ENCODE data around the gene SCGB1D1.
A peak's percentile ranks its signal among the peaks of the same experiment; 100 is the strongest.

DNA sequence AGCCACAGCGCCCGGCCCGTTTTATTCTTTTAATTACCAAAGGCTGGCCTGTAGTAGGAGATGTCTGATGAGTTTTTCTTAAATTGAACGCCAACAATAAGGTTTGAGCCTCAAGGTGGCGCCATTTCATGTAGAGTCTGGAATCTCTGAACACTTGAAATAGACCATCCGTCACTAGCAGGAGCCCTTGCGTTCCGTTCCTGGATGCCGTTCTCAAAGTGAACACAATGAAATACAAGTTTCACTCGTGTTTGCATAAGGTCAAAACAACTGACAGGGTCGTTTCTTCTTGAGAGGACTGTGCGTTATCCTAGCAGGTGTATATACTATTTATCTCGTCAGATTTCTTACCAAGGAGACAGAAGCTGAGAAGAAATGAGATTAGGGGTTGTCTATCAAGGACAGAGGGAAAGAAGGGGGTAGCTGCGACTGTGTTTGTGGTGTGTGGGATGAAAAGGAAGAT is 18.7 kb upstream of the SCGB1D1 start:
- TF ChIP-seq, protein P1, sequence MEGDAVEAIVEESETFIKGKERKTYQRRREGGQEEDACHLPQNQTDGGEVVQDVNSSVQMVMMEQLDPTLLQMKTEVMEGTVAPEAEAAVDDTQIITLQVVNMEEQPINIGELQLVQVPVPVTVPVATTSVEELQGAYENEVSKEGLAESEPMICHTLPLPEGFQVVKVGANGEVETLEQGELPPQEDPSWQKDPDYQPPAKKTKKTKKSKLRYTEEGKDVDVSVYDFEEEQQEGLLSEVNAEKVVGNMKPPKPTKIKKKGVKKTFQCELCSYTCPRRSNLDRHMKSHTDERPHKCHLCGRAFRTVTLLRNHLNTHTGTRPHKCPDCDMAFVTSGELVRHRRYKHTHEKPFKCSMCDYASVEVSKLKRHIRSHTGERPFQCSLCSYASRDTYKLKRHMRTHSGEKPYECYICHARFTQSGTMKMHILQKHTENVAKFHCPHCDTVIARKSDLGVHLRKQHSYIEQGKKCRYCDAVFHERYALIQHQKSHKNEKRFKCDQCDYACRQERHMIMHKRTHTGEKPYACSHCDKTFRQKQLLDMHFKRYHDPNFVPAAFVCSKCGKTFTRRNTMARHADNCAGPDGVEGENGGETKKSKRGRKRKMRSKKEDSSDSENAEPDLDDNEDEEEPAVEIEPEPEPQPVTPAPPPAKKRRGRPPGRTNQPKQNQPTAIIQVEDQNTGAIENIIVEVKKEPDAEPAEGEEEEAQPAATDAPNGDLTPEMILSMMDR (conservative IDR thresholded peaks at IDR 0.05; ENCODE audit: low read depth in 2 of 2), result peak; percentile 90 to 92
- TF ChIP-seq, protein P2, sequence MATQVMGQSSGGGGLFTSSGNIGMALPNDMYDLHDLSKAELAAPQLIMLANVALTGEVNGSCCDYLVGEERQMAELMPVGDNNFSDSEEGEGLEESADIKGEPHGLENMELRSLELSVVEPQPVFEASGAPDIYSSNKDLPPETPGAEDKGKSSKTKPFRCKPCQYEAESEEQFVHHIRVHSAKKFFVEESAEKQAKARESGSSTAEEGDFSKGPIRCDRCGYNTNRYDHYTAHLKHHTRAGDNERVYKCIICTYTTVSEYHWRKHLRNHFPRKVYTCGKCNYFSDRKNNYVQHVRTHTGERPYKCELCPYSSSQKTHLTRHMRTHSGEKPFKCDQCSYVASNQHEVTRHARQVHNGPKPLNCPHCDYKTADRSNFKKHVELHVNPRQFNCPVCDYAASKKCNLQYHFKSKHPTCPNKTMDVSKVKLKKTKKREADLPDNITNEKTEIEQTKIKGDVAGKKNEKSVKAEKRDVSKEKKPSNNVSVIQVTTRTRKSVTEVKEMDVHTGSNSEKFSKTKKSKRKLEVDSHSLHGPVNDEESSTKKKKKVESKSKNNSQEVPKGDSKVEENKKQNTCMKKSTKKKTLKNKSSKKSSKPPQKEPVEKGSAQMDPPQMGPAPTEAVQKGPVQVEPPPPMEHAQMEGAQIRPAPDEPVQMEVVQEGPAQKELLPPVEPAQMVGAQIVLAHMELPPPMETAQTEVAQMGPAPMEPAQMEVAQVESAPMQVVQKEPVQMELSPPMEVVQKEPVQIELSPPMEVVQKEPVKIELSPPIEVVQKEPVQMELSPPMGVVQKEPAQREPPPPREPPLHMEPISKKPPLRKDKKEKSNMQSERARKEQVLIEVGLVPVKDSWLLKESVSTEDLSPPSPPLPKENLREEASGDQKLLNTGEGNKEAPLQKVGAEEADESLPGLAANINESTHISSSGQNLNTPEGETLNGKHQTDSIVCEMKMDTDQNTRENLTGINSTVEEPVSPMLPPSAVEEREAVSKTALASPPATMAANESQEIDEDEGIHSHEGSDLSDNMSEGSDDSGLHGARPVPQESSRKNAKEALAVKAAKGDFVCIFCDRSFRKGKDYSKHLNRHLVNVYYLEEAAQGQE (IDR thresholded peaks at IDR 0.05; ENCODE audit: unreplicated experiment), result no peak
- TF ChIP-seq EZH2 (IDR thresholded peaks at IDR 0.05; ENCODE audit: low read depth, unreplicated experiment), result no peak
- no peak for TF ChIP-seq POLR2AphosphoS5 (IDR thresholded peaks at IDR 0.05; ENCODE audit: low read depth)
- no peak for TF ChIP-seq EZH2phosphoT487 (IDR thresholded peaks at IDR 0.05; ENCODE audit: unreplicated experiment)
- no peak for TF ChIP-seq STAT1 (IDR thresholded peaks at IDR 0.05; ENCODE audit: unreplicated experiment)
- TF ChIP-seq, protein P3, sequence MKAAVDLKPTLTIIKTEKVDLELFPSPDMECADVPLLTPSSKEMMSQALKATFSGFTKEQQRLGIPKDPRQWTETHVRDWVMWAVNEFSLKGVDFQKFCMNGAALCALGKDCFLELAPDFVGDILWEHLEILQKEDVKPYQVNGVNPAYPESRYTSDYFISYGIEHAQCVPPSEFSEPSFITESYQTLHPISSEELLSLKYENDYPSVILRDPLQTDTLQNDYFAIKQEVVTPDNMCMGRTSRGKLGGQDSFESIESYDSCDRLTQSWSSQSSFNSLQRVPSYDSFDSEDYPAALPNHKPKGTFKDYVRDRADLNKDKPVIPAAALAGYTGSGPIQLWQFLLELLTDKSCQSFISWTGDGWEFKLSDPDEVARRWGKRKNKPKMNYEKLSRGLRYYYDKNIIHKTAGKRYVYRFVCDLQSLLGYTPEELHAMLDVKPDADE (IDR thresholded peaks at IDR 0.05), result no peak

All from GM23338 (cell line).